HG03442 (cell line): ENCODE data around the gene KRTAP25-1.

Experiments
- ATAC-seq: cut with Tn5 transposase; IDR thresholded peaks from one replicate; pipeline ENCODE4 v1.9.1; 2021; ENCODE audit warnings: mild to moderate bottlenecking, moderate library complexity; ENCODE audit not compliant: unreplicated experiment

Gene KRTAP25-1

DNA sequence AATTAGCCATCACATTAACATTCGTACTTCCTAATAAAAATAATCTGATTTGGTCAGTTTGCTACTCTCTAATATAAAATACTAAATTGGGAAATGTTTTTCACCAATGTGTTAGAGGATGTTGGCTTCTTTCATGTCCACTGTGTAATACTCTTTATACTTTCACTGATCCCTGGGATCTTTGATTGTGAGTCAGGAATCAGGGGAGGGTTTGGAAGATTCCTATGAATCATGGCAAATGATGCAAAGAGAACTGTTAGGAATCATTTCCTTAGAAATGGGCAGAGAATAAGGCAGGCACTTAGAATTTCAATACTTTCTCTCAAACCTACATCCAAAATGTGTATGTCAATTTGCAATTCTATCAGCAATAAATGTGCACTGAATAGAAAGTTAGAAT lies 37.5 kb downstream of the KRTAP25-1 start:
- no peak for ATAC-seq

DNA sequence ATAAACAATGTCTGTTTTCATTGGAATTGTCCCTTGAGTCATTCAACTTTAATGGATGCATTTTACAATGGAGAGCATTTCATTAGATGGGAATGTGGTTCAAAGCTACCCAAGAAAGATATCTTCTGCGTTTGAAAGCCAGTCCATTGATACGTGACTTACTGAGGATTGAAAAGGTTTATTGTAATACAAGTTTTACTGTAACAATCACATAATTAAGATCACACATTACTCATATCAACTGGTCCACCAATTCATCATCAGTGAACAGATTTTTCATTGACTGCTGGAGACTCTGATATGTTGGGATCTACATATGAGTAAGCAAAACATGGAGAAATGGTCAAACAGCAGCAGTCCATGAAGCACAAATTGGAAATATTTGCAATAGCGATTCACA lies 39.4 kb downstream of the KRTAP25-1 start:
- ATAC-seq, result no peak

DNA sequence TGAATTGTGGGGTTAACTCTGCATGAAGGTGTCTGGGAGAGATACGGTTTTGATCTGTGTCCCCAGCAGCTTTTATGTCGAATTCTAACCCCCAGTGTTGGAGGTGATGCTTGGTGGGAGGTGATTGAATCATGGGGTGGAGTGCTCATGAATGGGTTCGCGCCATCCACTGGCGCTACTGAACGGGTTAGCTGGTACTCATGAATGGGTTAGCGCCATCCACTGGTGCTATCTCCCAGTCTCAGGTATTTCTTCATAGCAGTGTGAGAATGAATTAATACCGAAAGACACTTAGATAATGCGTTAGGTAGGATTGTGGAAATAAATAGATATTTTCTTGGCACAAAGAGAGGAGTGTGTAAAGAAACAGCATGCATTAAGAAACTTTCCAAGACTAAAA lies 40.5 kb downstream of the KRTAP25-1 start:
- ATAC-seq, result no peak

DNA sequence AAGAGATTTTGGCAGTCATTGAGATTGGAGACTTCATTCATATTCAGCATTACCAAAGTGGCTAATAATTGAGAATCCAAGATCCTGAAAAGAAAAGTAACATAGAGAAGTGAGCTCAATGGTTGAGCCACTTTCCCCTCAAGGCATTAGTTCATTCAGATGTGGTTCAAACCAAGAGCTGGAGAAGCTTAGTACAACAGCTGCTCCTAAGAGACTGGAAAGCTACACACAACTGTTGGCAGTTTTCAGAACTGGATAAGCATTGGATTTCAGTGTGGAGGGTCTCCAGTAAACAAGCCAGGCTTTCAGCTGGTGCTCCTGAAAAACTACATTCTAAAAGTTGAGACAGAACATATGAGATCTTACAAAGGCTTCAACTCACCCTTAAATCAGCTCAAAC lies 44.3 kb downstream of the KRTAP25-1 start:
- no peak for ATAC-seq

DNA sequence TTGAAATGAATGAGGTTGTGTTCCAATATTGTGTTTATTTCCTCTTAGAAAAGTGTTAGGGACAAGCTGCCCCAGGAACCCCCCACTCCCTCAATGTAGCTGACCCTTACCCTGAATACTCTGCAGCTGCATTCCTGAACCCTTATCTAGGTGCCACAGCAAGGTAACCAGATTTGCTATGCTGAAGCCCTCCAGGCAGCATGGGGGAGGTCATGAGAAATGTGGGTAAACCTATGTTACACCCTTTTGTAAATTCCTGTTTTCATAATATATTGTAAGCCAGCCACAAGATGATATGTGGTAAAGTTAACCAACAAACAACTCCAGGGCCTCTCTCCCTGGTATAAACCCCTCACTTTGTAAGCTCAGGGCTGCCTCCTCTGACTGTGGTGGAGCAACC lies 45.6 kb downstream of the KRTAP25-1 start:
- no peak for ATAC-seq

DNA sequence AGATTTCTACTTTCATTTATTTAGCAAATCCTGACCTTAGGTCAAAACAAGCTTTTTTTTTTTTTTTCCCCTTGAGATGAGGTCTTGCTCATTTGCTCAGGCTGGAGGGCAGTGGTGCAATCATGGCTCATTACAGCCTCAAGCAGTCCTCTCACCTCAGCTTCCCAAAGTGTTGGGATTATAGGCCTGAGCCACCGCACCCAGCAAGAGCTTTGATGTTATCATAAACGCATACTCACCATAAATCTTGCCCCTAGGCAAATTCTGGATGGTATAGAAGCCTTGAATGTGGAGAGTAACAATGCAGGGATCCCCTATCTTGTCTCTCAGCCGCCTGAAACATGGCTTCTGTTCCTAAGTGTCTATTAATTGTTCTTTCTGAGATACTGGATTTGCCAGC lies 48.7 kb downstream of the KRTAP25-1 start:
- no peak for ATAC-seq
